AG09319 (cell line): ENCODE measurements around the gene THADA.

Experiments used
- DNase-seq: peaks from one replicate; pipeline ENCODE4 v3.0.0-alpha.2; 2010; ENCODE audit warnings: low read depth; ENCODE audit errors: extremely low read depth
- CTCF ChIP-seq: IDR thresholded peaks from 2 replicates; pipeline ENCODE4 v1.5.1; 2011; ENCODE audit warnings: low read depth, mild to moderate bottlenecking, inconsistent platforms, low read length, moderate library complexity

The THADA gene

GRCh38 chr2:43207553-43208300 lies 388.1 kb downstream of the THADA start:
- no peak for TF ChIP-seq CTCF
- no peak for DNase-seq

GRCh38 chr2:43206602-43207001 lies 389.2 kb downstream of the THADA start:
- no peak for TF ChIP-seq CTCF
- no peak for DNase-seq

GRCh38 chr2:43203373-43203772 lies 392.5 kb downstream of the THADA start:
- no peak for TF ChIP-seq CTCF
- no peak for DNase-seq

GRCh38 chr2:43202289-43202688 lies 393.5 kb downstream of the THADA start:
- DNase-seq: no peak
- TF ChIP-seq CTCF: no peak

GRCh38 chr2:43201497-43201896 lies 394.3 kb downstream of the THADA start:
- TF ChIP-seq CTCF: no peak
- no peak for DNase-seq

- no peak for TF ChIP-seq CTCF
- DNase-seq: no peak
Measured at GRCh38 chr2:43201016-43201415, 394.8 kb downstream of the THADA start.

GRCh38 chr2:43199492-43200488 lies 396.0 kb downstream of the THADA start:
- no peak for TF ChIP-seq CTCF
- DNase-seq: no peak
